ENCODE measurements around the gene RTL10.

Gene RTL10

DNA sequence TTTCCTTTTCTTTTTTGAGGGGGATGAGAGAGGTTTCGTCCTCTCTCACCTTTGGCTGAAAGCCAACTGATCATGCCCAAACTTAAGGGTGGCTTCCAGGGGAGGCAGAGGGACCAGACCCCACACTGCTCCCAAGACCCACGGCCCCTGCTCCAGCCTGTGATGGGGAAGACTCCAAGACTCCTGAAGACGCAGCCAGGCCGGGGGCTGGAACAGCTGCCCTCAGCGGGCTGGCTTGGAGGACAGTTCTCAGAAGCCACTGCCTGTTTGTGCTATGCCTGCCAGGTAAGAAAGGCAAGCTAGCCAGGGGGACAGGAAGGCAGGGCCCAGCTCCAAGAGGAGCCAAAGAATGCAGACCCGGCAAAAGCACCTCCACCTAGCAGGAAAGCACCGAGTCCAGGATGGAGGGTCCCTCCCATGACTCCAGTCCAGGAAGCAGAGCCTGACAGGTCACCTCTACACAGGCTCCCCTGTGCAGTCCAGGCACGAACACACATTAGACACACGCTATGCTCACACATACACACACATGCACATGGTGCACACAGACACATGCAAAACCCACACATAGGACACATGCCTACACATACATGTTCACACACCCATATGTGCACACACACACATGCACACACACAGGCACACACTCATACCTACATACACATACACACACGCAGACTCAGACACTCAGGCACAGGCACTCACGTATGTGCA, 31.3 kb downstream of the RTL10 start:
- no peak for TF ChIP-seq SIN3A (IDR thresholded peaks at IDR 0.05; ENCODE audit: borderline replicate concordance, insufficient read depth, low read length)
- no peak for TF ChIP-seq REST (IDR thresholded peaks at IDR 0.05; ENCODE audit: insufficient read depth in 1 of 2, low read depth in 2 of 2, low read length in 2 of 2)
- no peak for TF ChIP-seq TAF1 (IDR thresholded peaks at IDR 0.05; ENCODE audit: borderline replicate concordance, insufficient read depth, low read length)
- no peak for TF ChIP-seq FOXP2 (optimal IDR thresholded peaks at IDR 0.05; ENCODE audit: borderline replicate concordance, extremely low read depth, extremely low read length, insufficient read depth)
- no peak for TF ChIP-seq POLR2AphosphoS5 (IDR thresholded peaks at IDR 0.05; ENCODE audit: low read depth, low read length)

DNA sequence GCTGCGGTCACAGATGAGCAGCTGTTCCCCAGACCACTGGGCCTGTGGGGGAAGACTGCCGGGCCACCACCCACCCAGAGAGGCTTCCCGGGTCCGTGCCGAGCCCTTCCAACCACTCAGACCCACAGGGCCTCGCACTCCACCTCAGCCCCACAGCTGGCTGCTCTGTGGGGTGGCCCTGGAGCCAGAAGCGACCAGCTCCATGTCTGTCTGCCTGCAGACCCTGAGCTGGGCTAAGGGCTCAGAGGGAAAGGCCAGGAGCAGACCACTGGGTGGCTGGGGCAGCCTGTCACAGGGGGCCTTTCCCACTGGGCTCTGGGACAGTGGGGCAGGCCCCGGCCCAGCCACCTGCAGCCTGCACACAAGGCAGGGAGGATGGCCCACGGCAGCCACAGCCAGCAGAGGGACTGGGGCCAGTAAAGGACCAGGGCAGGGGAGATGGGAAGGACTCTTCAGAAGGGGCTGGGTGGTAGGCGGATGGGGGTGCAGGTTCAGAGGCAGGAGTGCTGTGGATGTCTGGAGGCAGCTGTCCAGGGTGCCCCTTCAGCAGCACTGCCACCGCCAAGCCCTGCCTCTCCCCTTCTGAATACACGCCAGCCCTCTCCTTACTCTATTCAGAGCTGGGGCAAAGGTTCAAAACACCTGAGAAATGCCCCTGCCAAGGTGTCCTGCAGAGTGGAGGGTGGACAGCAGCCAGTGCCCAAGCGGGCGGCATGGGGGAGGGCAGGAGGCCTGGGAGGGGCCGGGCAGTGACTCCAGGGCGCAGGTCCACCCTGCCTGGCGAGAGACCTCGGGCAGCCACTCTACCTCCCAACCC, 32.2 kb downstream of the RTL10 start:
- no peak for TF ChIP-seq TAF1 (IDR thresholded peaks at IDR 0.05; ENCODE audit: borderline replicate concordance, insufficient read depth, low read length)

DNA sequence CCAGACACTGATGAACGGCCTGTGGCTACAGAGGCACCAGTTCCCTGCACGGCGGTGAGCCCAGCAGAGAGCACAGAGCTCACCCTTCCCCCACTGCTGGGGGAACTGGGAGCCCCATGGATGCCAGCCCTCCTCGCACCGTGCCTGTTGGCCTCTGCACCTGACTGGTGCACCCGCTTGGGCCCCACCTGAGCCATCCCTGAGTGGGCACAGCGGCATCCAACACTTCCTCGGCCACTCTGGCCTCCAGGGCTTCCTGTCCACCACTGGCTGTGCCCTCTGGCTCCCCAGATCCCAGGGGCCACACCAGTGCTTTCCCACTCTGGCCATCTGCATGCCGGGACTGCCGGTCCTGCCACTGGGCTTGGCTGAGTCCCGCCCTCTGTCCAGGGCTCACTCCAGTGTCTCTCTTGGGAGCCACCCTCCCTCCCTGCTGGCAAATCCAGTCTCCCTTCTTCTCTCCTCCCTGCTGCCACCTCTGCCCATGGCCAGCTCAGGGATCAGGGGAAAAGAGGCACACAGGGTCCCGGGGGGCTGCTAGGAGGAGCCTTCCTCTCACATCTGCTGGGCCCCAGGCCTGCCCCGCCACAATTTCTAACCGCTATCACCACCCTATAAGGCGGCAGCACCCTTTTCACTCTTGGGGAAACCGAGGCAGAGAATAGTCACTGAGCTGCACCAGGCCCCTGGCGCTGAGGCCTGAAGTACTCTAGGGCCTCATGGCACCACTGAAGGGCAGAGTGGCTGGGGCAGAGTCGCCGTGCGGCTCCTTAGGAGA, 33.0 kb downstream of the RTL10 start:
- TF ChIP-seq TAF1 (IDR thresholded peaks at IDR 0.05; ENCODE audit: borderline replicate concordance, insufficient read depth, low read length) (no peak), POLR2AphosphoS5 (IDR thresholded peaks at IDR 0.05; ENCODE audit: low read depth, low read length) (no peak), SIN3A (IDR thresholded peaks at IDR 0.05; ENCODE audit: borderline replicate concordance, insufficient read depth, low read length) (no peak), REST (IDR thresholded peaks at IDR 0.05; ENCODE audit: insufficient read depth in 1 of 2, low read depth in 2 of 2, low read length in 2 of 2) (no peak), FOXP2 (optimal IDR thresholded peaks at IDR 0.05; ENCODE audit: borderline replicate concordance, extremely low read depth, extremely low read length, insufficient read depth) (no peak)

- no peak for TF ChIP-seq REST (IDR thresholded peaks at IDR 0.05; ENCODE audit: insufficient read depth in 1 of 2, low read depth in 2 of 2, low read length in 2 of 2)
- no peak for TF ChIP-seq TAF1 (IDR thresholded peaks at IDR 0.05; ENCODE audit: borderline replicate concordance, insufficient read depth, low read length)
- TF ChIP-seq SIN3A (IDR thresholded peaks at IDR 0.05; ENCODE audit: borderline replicate concordance, insufficient read depth, low read length) = no peak
- TF ChIP-seq FOXP2 (optimal IDR thresholded peaks at IDR 0.05; ENCODE audit: borderline replicate concordance, extremely low read depth, extremely low read length, insufficient read depth) = no peak
- no peak for TF ChIP-seq POLR2AphosphoS5 (IDR thresholded peaks at IDR 0.05; ENCODE audit: low read depth, low read length)
These were observed 33.7 kb downstream of the RTL10 start for GRCh38 chr22:19820880-19821522.
